Measurements from ENCODE around the gene ZDHHC13.
"Not testable (repeated sequence)": the region's sequence is repeated elsewhere in the genome, so short reads cannot be mapped to it uniquely, and the experiment has no call there.

ZDHHC13 gene

DNA sequence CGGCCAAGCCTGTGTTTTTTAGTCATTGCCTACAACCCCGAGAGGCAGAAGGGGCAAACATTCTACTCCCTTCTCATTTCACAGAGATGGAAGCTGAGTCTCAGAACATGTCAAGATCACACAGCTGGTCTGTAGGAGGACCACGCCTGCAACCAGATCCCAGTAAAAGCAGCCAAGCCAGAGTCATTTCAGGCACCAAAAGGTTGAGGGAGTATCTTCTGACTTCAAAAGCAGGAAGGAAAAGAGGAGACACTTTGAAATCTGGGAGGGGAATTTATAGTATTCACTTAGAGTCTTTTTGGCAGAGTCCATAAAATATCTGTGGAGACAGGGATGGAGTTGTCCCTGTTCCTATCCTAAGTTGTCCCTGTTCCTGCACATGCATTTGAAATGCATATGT is 17.9 kb upstream of the ZDHHC13 start:
- no peak for DNase-seq (ENCODE audit: low read depth in 2 of 2)

DNA sequence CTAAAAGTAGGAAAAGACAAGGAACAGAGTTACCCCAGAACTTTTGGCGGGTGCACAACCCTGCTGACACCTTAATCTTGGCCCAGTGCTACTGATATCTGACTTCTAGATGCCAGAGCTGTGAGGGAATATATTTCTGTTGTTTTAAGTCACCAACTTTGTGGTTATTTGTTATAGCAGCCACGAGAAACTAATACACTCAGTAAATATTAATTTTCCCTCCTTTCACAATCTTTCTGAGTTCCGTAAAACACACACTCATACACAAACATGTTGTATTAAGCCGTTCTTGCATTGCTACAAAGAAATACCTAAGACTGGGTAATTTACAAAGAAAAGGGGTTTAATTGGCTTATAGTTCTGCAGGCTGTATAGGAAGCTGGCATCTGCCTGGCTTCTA is 16.1 kb upstream of the ZDHHC13 start:
- no peak for DNase-seq (ENCODE audit: low read depth in 2 of 2)

DNA sequence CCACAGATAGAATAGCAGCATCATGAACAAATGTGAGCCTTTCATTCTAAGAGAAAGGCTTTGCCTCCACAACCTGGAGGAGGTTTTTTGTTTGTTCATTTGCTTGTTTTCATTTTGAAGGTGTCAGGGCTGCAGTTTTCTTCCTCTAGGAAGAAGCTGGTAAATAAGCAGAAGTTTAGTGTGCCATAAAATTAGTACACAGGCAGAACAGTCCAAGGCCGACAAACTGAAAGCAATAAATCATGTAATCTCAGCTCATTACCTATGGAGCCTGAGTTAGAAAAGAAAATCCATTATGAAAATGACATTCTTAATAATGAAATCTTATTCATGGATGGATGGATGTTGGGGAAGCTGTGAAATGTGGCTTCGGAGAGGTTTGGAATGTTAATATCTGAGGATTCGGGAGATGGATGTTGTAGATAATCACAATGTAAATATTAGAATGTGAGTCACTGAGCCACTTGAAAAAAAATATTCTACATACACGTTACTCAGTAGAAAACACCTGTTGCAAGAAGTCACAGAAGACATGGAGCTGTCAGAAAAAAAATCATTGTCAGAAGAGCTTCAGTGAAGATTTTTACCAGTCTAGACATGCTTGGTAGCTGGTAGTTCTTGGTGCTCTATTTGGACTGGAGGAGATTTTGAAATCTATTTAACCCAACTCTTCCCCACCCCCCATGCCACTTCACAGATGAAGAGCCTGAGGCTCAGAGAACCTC is 15.0 kb upstream of the ZDHHC13 start:
- no peak for DNase-seq (ENCODE audit: low read depth in 2 of 2)

DNA sequence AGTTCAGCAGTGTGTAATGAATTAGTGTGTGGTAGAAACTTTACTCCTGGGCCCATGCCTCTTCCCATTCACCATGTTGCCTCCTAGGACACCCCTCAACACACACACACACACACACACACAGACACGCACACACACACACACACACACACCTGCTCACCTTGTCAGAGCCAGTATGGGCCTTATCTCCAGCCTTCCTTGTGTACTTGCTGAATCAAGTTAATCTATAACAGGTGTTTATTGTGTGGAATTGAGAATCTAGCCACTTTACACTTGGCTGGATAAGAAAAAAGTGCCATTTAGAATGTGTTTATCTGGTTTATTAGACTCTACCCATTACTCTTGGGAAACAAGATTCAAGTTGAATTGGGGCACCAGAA is 14.5 kb upstream of the ZDHHC13 start:
- DNase-seq (ENCODE audit: low read depth in 2 of 2) = no peak

DNA sequence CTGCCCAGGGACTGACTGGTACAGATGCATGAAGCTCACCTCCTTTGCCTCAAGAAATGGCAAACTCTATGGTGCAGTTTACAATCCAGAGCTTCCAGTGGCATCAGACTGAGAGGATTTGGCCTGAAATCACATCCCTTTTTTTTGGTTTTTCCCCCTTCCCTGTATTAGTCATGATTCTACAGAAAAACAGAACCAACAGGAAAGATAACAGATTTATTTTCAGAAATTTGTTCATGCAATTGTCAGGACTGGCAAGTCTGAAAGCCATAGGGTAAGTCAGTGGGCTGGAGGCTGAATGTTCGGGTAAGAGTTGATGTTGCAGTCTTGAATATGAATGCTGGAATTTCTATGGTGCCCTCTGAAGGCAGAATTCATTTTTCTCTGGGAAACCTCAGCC is 12.0 kb upstream of the ZDHHC13 start:
- DNase-seq (ENCODE audit: low read depth in 2 of 2) = no peak

DNA sequence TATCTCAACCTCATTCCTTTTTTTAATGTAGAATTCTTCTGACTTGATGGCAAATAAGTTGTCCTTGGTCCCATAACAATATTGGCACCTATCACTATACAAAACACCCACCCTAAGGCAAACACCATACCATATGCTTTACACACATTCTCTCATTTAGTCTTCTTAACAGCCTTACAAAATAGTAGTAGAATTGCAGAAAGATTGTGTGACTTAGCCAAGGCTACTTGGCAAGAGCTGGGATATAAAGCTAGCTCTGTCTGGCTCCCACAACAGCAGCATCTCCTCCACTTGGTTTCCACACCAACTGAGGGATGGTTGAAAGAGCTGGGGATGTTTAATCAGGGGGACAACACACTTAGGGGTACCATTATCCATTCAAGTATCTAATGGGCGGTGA is 9.8 kb upstream of the ZDHHC13 start:
- no peak for DNase-seq (ENCODE audit: low read depth in 2 of 2)

DNA sequence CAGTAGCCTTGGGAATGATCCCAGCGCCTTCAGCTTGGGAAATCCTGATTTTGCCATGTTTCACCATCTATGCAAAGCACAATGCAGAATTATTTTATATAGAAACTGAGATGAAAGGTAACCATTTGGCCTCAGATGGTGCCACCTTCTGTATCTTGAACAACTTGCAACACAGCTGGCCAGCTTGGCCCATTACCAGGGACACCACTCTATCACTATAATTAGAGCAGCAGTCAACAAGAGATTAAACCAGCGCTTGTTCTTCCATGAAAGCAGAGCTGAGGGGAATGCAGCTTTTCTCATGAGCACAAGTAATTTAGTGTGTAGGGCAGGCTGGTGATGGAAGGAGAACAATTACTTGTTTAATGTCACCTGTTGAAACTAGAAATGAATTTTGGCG is 6.7 kb upstream of the ZDHHC13 start:
- DNase-seq (ENCODE audit: low read depth in 2 of 2) = no peak

DNA sequence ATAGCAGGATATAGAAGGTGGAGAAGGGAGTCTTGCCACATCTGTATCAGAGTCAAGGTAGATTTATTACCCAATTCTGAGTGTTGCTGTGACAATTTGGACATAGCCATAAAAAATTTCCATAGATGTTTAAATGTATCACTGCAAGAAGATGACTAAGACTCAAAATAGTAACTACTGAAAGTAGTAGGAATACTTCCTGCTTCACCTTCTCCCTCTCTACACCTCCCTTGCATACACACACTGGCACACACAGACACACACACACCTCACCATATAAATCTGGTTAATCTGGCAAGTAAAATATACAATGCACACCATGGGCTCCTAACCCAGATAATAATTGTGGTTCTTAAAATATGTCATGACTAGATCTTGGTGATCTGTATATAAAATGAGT is 5.2 kb upstream of the ZDHHC13 start:
- DNase-seq (ENCODE audit: low read depth in 2 of 2) = no peak

DNA sequence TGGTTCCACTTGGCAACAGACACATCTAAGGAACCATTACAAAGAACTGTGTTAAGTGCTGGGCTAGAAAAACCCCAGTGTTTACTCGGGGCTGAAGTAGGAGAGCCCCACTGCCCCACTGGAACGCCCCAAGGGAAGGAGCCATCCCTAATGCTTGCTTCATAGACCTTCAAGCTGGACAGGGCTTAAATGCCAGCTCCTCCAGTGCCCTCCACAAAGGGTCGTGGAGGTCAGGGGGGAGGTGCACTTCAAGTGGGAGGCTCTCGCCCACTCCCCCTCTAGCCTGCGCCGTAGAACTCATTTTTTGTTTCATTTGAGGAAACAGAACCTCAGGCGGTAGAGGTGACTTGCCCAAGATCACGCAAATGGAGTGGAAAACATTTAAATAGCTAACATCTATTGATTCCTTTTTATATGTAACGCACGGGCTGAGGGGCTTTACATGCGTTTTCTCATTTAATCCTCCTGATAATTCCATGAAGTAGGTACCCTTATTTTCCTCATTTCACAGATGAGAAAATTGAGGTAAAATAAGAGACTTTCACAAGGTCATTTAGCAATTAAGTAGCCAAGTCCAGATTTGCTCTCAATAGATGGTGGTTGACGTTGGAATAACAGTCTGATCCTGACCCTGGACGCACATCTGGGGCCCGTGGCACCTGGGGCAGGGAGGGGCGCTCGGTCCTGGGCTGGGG is 545 bp upstream of the ZDHHC13 start:
- DNase-seq (ENCODE audit: low read depth in 2 of 2) = no peak

DNA sequence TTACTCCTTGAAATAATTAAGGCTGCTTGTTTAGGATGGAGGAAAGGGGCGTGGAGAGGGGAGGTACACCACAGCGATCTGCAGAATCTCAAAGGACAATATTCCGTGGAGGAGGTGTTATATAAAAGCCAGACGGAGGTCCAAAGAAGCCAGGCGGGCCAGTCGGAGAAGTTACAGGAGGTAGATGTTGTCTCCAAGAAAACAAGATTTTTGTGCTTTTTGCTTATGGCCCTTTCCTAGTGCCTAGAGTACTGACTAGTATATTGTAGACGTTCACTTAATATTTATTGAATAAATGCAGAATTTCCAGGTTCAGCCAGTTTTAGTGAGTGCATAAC is 761 bp downstream of the ZDHHC13 start:
- no peak for DNase-seq (ENCODE audit: low read depth in 2 of 2)

DNA sequence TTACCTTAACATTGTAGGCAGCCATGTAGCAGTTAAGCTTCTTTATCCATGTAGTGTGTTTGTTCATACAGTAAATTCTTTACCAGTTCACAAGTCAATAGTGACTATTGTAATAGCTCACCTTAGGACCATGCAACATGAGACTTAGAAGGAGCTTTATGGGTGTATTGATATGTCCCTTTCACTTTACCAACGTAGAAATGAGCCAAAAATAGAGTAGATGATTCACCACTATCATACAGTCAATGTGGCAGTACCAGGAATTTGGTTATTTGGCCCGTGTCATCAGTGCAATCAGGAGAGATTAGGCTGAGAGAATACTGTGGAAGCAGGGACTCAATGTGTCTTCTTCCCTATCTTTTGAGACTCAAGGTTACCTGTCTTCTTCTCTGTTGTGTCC is 4.7 kb downstream of the ZDHHC13 start:
- DNase-seq (ENCODE audit: low read depth in 2 of 2) = no peak

DNA sequence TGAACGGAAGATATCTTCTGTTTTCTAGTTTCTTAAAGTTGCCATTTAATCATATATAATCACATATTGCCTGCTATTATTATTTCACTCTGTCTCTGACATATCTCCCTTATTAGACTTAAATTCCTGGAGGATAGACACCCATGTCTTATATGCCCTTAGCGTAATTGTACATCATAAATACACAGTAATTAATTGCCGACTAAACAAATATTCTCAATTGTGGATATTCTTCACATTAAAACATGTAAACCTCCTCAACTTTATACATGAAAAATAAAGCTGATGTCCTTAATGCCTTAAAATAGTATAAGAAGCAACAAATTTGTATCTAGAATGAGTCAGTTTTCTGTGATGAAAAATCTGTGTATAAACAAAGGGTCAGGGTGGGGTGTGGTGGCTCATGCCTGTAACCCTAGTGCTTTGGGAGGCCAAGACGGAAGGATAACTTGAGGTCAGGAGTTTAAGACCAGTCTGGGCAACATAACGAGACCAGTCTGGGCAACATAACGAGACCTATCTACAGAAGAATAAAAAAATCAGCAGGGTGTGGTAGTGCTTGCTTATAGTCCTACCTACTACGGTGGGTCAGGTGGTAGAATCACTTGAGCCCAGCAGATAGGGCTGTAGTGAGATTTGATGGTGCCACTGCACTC is 6.1 kb downstream of the ZDHHC13 start:
- DNase-seq (ENCODE audit: low read depth in 2 of 2) = no peak

DNA sequence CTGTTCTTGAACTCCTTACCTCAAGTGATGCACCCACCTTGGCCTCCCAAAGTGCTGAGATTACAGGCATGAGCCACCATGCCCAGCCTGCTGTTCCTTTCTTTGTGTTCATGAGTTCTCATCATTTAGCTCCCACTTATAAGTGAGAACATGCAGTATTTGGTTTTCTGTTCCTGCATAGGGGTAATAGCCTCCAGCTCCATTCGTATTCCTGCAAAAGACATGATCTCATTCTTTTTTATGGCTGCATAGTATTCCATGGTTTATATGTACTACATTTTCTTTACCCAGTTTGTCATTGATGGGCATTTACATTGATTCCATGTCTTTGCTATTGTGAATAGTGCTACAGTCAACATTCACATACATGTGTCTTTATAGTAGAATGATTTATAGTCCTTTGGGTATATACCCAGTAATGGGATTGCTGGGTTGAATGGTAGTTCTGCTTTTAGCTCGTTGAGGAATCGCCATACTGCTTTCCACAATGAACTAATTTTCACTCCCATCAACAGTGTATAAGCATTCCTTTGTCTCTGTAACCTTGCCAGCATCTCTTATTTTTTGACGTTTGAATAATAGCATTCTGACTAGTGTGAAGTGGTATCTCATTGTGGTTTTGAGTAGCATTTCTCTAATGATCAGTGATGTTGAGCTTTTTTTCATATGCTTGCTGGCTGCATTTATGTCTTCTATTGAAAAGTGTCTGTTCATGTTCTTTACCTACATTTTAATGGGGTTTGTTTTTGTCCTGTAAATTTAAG is 9.8 kb downstream of the ZDHHC13 start:
- DNase-seq (ENCODE audit: low read depth in 2 of 2) = not testable (repeated sequence)

DNA sequence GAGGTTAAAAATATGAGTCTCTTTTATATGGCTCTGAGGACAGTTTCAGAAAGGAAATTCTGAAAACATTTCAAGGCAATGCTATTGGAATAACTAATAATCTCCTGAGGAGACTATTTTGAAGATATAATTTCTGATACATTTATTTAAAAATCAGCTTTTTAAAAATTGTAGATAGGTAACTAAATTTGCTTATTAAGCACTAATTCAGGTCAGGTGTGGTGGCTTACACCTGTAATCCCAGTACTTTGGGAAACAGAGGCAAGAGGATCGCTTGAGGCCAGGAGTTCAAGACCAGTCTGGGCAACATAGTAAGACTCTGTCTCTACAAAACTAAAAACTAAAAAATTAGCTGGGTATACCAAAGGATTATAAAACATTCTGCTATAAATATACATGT is 17.0 kb downstream of the ZDHHC13 start:
- no peak for DNase-seq (ENCODE audit: low read depth in 2 of 2)

DNA sequence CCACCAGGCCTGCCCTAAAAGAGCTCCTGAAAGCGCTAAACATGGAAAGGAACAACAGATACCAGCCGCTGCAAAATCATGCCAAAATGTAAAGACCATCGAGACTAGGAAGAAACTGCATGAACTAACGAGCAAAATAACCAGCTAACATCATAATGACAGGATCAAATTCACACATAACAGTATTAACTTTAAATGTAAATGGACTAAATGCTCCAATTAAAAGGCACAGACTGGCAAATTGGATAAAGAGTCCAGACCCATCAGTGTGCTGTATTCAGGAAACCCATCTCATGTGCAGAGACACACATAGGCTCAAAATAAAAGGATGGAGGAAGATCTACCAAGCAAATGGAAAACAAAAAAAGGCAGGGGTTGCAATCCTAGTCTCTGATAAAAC is 19.9 kb downstream of the ZDHHC13 start:
- not testable (repeated sequence) for DNase-seq (ENCODE audit: low read depth in 2 of 2)

DNA sequence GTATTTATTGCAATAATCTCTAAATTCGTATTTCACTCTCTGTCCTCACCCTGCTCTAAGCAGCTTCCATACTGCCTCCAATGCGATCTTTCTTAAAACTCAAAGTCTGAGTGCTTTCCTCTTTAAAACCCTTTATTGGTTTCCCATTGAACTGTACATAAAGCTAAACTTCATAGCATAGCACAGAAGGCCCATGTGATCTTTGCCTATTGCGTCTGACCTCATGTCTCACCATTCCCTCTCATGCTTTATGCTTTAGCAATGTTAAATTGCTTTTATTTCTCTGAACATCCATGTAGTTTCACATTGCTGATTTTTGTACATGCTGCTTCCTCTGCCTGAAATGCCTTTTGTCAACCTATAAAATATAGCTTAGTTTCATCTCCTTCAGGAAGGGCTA is 28.4 kb downstream of the ZDHHC13 start:
- DNase-seq (ENCODE audit: low read depth in 2 of 2) = no peak

DNA sequence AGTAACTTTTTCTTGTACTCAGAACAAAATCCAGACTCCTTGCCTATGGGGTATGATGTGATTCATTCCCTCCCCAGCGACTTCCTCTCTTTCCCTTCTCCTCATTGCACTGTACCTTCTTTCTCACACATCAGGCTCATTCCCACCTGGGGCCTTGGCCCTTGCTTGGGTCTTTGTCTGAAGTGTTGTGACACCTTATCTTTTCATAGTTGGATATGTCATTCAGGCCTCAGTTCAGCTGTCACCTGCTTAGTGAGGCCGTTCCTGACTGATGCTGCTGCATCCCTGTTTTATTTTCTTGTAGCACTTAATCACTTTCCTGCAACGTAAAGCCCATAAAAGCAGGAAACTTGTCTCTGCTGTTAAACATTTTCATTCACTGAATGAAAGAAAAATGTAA is 39.9 kb downstream of the ZDHHC13 start:
- DNase-seq (ENCODE audit: low read depth in 2 of 2) = no peak

DNA sequence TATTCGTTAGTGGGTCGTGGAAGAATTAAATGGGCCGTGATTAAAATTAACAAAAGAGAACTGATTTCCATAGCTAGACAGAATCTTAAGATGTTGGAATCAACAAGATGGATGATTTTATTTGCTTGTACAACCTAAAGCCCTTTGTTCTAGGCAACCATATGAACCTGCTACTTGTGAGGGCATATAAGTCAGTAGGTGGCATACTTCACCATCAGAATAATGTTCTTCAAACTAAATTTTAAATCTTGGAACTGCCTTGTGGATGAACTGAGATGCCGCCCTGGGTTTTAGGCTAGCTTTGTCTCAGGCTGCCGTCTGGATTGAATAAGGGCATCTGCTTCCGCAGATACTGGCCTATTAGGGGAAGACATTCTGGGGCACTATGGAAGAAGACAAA is 43.9 kb downstream of the ZDHHC13 start:
- DNase-seq (ENCODE audit: low read depth in 2 of 2) = no peak

DNA sequence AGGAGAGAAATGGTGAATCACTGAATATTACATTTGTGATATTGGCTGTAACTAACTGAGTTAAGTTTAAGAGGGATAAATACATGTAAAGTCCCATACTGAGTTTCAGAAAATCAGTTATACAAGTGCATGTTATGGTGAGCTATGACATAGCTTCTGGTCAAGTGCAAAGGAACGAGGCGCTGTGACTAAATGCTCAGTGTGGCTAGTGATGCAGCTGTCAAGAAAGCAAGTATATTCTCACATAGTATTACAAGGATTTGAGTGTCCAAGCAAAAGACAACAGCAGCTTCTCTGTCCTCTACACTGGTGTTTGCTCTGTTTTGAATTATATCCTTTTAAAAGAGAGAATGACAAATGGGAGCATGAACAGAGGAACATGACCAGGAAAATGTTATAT is 44.7 kb downstream of the ZDHHC13 start:
- no peak for DNase-seq (ENCODE audit: low read depth in 2 of 2)

DNA sequence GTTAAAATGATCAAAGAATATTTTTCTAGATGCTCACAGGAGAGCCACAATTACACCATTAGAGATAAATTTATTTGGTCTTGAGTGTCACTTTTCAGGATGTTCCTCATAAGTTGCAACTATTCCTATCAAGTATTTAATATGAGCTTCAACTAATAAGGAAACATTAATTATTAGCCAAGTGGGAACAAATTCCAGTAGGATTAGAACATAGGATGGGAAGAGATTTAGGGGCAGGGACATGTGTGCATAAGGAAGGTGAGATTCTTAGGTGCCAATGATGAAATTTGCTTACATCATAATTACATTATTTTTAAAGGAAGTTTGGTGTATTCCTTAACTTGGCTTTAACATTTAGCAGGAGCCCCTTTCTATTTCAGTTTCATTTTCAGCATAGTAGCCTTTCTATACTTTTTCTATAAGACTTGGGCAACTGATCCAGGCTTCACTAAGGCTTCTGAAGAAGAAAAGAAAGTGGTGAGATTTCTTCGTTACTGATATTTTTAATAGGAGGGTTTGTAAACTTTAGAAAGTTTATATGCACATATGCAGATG is 46.1 kb downstream of the ZDHHC13 start:
- DNase-seq (ENCODE audit: low read depth in 2 of 2) = no peak

DNA sequence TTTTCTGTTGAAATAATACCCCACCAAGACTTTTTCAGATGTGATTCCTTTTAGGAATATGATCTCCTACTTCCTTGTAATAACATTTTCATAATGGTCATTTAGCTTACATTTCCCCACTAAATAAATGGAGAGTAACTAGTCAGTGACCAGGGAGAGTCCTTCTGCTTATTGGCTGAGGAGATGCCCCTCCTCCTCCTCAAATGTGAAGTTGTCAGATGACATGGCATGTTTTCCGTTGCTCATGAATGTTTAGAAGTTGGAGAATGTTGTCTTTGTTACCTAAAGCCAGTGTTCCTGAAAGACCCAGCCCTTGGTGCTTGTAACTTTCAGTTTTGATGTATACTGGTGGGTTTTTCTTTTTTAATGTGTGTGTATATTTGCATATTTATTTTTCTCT is 46.6 kb downstream of the ZDHHC13 start:
- DNase-seq (ENCODE audit: low read depth in 2 of 2) = no peak

DNA sequence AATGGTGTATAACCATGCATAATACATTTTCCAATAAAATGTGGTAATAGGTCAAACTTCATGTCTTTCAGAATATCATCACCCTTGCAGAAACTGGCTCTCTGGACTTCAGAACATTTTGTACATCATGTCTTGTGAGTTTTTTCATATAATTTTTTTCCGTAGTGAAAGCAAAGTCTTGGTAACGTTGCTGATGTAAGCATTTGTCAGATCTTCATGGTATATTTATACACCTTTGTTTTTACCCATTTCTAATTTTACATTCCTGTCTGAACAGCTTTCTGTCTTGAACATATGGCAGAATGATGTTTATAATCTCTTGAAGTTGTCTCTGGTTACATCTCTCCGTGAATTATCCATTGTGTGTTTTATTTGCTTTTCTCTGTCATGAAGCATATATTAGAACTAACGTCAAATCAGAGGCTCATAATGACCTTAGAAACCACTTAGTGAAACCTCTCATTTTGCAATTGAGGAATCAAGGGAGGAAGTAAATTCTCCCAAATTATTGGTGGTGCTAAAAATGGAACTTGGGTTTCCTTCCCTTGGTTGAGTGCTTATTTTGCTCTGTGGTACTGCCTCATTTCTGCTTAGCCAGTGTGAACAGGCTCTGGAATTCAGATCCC is 47.4 kb downstream of the ZDHHC13 start:
- no peak for DNase-seq (ENCODE audit: low read depth in 2 of 2)

Measured in stimulated activated CD4-positive, alpha-beta T cell treated with anti-CD3 and anti-CD28 coated beads, Interleukin-15, amount 100 ng/mL, for 48 hours (primary cell).